NCI-H748 (cell line): Measurements from ENCODE around the gene OASL.

Source experiments
- DNase-seq: peaks from one replicate; lab custom pipeline; 2025; ENCODE audit not compliant: unreplicated experiment; lab: John Stamatoyannopoulos, UW

Gene OASL

GRCh38 chr12:120992989-120993388 is 46.1 kb downstream of the OASL start:
- DNase-seq, result no peak

GRCh38 chr12:120991965-120992364 is 47.1 kb downstream of the OASL start:
- DNase-seq, result no peak

- no peak for DNase-seq
Measured at GRCh38 chr12:120990487-120991055, 48.5 kb downstream of the OASL start.

- DNase-seq, result no peak
Measured at GRCh38 chr12:120989687-120990086, 49.4 kb downstream of the OASL start.

- no peak for DNase-seq
Measured at GRCh38 chr12:120988658-120989057, 50.4 kb downstream of the OASL start.

- DNase-seq, result no peak
Measured at GRCh38 chr12:120988234-120988633, 50.8 kb downstream of the OASL start.

- DNase-seq, result no peak
Measured at GRCh38 chr12:120984351-120984898, 54.6 kb downstream of the OASL start.

- DNase-seq, result no peak
Measured at GRCh38 chr12:120983759-120984158, 55.3 kb downstream of the OASL start.

- DNase-seq, result no peak
Measured at GRCh38 chr12:120982659-120983058, 56.4 kb downstream of the OASL start.

GRCh38 chr12:120981407-120981941 is 57.6 kb downstream of the OASL start:
- DNase-seq, result no peak

- no peak for DNase-seq
Measured at GRCh38 chr12:120980800-120981368, 58.2 kb downstream of the OASL start.

GRCh38 chr12:120979862-120980696 is 59.0 kb downstream of the OASL start:
- no peak for DNase-seq

- no peak for DNase-seq
Measured at GRCh38 chr12:120979220-120979861, 59.7 kb downstream of the OASL start.

GRCh38 chr12:120978296-120979219 is 60.5 kb downstream of the OASL start, which contains the start of gene HNF1A:
Gene HNF1A (plus strand): TSS chr12:120978543. CDS start chr12:120978769, 226 bp downstream.
- no peak for DNase-seq

GRCh38 chr12:120977531-120978295 is 61.3 kb downstream of the OASL start:
- no peak for DNase-seq

GRCh38 chr12:120972870-120973543 is 66.0 kb downstream of the OASL start:
- peak; percentile 28 for DNase-seq

GRCh38 chr12:120971299-120972180 is 67.5 kb downstream of the OASL start:
- peak; percentile 47 for DNase-seq

GRCh38 chr12:120970310-120970709 is 68.7 kb downstream of the OASL start:
- no peak for DNase-seq
